HFF-Myc (cell line): ENCODE measurements around the gene CTNNA1.
"Not testable (repeated sequence)": the region's sequence is repeated elsewhere in the genome, so short reads cannot be mapped to it uniquely, and the experiment has no call there.

Experiments used
- DNase-seq: peaks from one replicate; pipeline ENCODE4 v3.0.0-alpha.2; 2011; ENCODE audit warnings: low read depth; ENCODE audit errors: extremely low read depth
- H3K4me3 ChIP-seq: replicated peaks from 2 replicates; pipeline ENCODE4 v1.5.1; 2011; ENCODE audit warnings: low read depth, mild to moderate bottlenecking, control low read depth, low read length
- TF ChIP-seq, protein P1 (sequence below): IDR thresholded peaks from 2 replicates; pipeline ENCODE4 v1.5.1; 2012; ENCODE audit warnings: mild to moderate bottlenecking, low read depth, low read length, control low read depth; ENCODE audit errors: missing control alignments

The CTNNA1 gene

GRCh38 chr5:138757061-138757776 lies 4.0 kb downstream of the CTNNA1 start:
- TF ChIP-seq, protein P1, sequence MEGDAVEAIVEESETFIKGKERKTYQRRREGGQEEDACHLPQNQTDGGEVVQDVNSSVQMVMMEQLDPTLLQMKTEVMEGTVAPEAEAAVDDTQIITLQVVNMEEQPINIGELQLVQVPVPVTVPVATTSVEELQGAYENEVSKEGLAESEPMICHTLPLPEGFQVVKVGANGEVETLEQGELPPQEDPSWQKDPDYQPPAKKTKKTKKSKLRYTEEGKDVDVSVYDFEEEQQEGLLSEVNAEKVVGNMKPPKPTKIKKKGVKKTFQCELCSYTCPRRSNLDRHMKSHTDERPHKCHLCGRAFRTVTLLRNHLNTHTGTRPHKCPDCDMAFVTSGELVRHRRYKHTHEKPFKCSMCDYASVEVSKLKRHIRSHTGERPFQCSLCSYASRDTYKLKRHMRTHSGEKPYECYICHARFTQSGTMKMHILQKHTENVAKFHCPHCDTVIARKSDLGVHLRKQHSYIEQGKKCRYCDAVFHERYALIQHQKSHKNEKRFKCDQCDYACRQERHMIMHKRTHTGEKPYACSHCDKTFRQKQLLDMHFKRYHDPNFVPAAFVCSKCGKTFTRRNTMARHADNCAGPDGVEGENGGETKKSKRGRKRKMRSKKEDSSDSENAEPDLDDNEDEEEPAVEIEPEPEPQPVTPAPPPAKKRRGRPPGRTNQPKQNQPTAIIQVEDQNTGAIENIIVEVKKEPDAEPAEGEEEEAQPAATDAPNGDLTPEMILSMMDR: no peak
- no peak overlapping the region for H3K4me3 ChIP-seq
- DNase-seq: no peak

DNA sequence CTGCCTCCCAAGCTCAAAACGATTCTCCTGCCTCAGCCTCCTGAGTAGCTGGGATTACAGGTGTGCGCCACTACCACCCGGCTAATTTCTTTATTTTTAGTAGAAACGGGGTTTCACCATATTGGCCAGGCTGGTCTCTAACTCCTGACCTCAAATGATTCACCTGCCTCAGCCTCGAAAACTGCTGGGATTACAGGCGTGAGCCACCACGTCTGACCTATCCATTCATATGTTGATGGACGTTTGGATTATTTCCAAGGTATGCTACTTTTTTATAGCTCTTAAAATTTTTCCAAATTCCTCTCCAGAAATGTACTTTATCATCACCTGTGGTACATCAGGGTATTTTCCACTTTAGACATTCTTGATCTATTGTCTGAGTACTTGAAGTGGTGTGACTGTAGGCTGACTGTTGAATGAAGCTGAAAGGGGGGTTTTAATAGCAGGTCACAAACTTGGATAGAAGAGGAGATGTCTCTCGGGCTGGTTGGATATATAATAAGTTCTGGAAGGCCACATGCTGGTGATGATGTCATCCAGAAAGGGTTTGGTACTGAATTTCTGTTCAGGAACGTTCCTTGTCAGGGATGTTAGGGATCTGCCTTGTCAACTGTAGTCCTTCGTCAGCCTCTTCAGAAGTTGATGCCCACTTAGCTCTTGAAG lies 7.4 kb downstream of the CTNNA1 start:
- DNase-seq: no peak
- H3K4me3 ChIP-seq: no peak overlapping the region
- TF ChIP-seq, protein P1: no peak

DNA sequence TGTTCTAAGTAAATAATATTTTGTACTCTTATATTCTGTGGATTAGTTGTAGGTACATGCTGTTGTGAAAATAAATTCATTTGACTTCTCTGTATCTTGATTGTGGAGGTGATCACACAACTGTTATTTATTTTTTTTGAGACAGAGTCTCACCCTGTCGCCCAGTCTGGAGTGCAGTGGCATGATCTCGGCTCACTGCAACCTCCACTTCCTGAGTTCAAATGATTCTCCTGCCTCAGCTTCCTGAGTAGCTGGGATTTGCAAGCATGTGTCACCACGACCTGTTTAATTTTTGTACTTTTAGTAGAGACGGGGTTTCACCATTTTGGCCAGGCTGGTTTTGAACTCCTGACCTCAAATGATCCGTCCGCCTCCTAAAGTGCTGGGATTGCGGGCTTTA lies 7.9 kb downstream of the CTNNA1 start:
- H3K4me3 ChIP-seq, DNase-seq: not testable (repeated sequence)

DNA sequence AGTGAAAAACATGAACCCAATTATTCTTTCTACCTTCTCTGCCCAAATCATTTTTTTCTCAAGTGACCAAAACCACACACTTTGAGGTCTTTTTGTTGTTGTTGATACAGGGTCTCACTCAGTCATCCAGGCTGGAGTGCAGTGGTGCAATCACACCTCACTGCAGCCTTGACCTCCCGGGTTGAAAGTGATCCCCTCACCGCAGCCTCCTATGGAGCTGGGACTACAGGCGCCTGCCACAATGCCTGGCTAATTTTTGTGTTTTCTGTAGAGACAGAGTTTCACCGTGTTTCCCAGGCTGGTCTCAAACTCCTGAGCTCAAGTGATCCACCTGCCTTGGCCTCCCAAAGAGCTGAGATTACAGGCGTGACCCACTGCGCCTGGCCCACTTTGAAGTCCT lies 8.4 kb downstream of the CTNNA1 start:
- DNase-seq, H3K4me3 ChIP-seq: not testable (repeated sequence)

GRCh38 chr5:138762110-138762509 lies 8.9 kb downstream of the CTNNA1 start:
- TF ChIP-seq, protein P1: no peak
- DNase-seq: no peak
- no peak overlapping the region for H3K4me3 ChIP-seq

- no peak for DNase-seq
- no peak overlapping the region for H3K4me3 ChIP-seq
- TF ChIP-seq, protein P1: no peak
These were observed 10.0 kb downstream of the CTNNA1 start for GRCh38 chr5:138763037-138763778.

GRCh38 chr5:138770291-138770690 lies 17.1 kb downstream of the CTNNA1 start:
- H3K4me3 ChIP-seq: no peak overlapping the region
- no peak for DNase-seq
- TF ChIP-seq, protein P1: no peak
